B cell (primary cell): ENCODE data around the gene CEP112. TPM values are rescaled to one million over a fixed set of nuclear protein-coding genes. Genes with fewer than 3 reads are reported as not detected.

Experiments used
- ATAC-seq: fragments of 200-7000 bp; cut with Tn5 transposase; one replicate; pipeline ENCODE4 v1.10.0; 2021; ENCODE audit warnings: low read depth, mild to moderate bottlenecking, moderate number of reproducible peaks, moderate library complexity
- CTCF ChIA-PET: fragments of 350-600 bp; sonication (Branson Sonifier 250); formaldehyde crosslinking; loops from one replicate; lab custom pipeline; 2021; ENCODE audit warnings: antibody characterized with exemption, inconsistent platforms; lab: Charles Lee
- POLR2A ChIA-PET: fragments of 350-600 bp; sonication (Branson Sonifier 250); formaldehyde crosslinking; loops from one replicate; lab custom pipeline; 2021; ENCODE audit warnings: antibody characterized with exemption; lab: Charles Lee
- DNase-seq: peaks from one replicate; pipeline ENCODE4 v3.0.0; 2013
- H2AFZ ChIP-seq: 2 replicates; pipeline ENCODE4 v1.6.1; 2012; ENCODE audit warnings: mild to moderate bottlenecking, low read depth, low read length; ENCODE audit not compliant: insufficient read depth, poor library complexity, severe bottlenecking
- H3K27ac ChIP-seq, 2 donors: 1 replicate in 1 of 2; 2 replicates in 1 of 2; pipeline ENCODE4 v1.5.1; 2012 to 2013; ENCODE audit warnings: low read length in 2 of 2, mild to moderate bottlenecking in 2 of 2, moderate library complexity in 1 of 2
- H3K27me3 ChIP-seq, 4 experiments: fragments of 200-600 bp in 1 of 4; sonication (generic) in 1 of 4; replicated peaks in 1 of 4; 1 replicate in 2 of 4; 2 replicates in 2 of 4; pipeline versions ENCODE4 v1.6.1 to v1.7.0; 2013 to 2016; ENCODE audit warnings: low read length in 3 of 4, mild to moderate bottlenecking in 2 of 4, mixed read lengths in 1 of 4, moderate library complexity in 1 of 4; ENCODE audit not compliant: insufficient read depth in 4 of 4, control insufficient read depth in 3 of 4; ENCODE audit errors: control extremely low read depth in 1 of 4
- H3K36me3 ChIP-seq, 2 experiments: replicated peaks in 1 of 2; 1 replicate in 1 of 2; 2 replicates in 1 of 2; pipeline versions ENCODE4 v1.6.1 to v1.7.1; 2013; ENCODE audit warnings: low read length in 1 of 2; ENCODE audit not compliant: insufficient read depth in 2 of 2, control insufficient read depth in 1 of 2; ENCODE audit errors: control extremely low read depth in 1 of 2, extremely low read depth in 1 of 2
- H3K4me1 ChIP-seq, 2 donors: fragments of 200-600 bp in 1 of 2; sonication (generic) in 1 of 2; 1 replicate in 1 of 2; 2 replicates in 1 of 2; pipeline versions ENCODE4 v1.5.1 to v1.6.1; 2013 to 2017; ENCODE audit warnings: low read length in 2 of 2; ENCODE audit not compliant: control insufficient read depth in 2 of 2, insufficient read depth in 2 of 2
- H3K4me2 ChIP-seq: replicated peaks from 2 replicates; pipeline ENCODE3; 2012; ENCODE audit warnings: mild to moderate bottlenecking, low read depth, low read length; ENCODE audit not compliant: poor library complexity, severe bottlenecking
- H3K4me3 ChIP-seq, 5 experiments: fragments of 200-600 bp in 1 of 5; sonication (generic) in 1 of 5; 1 replicate in 3 of 5; 2 replicates in 2 of 5; pipeline versions ENCODE4 v1.5.1 to v1.7.0; 2011 to 2016; ENCODE audit warnings: low read length in 4 of 5, mild to moderate bottlenecking in 4 of 5, low read depth in 2 of 5, control low read depth in 1 of 5, moderate library complexity in 1 of 5; ENCODE audit not compliant: insufficient read depth in 1 of 5; ENCODE audit errors: control extremely low read depth in 1 of 5, extremely low read depth in 1 of 5
- H3K79me2 ChIP-seq: fragments of 200-600 bp; sonication (generic); one replicate; pipeline ENCODE4 v1.6.0; 2016; ENCODE audit warnings: low read length; ENCODE audit not compliant: control insufficient read depth, insufficient read depth
- H3K9ac ChIP-seq: fragments of 200-600 bp; sonication (generic); 2 replicates; pipeline ENCODE4 v1.6.1; 2017; ENCODE audit warnings: mild to moderate bottlenecking, low read length, moderate library complexity
- H3K9me3 ChIP-seq, 3 donors: one replicate each; pipeline versions ENCODE4 v1.6.1 to v1.7.1; 2013; ENCODE audit warnings: low read length in 2 of 3; ENCODE audit not compliant: control insufficient read depth in 2 of 3, insufficient read depth in 1 of 3; ENCODE audit errors: control extremely low read depth in 1 of 3
- H4K20me1 ChIP-seq: 2 replicates; pipeline ENCODE4 v1.6.0; 2012; ENCODE audit warnings: mild to moderate bottlenecking, low read length; ENCODE audit not compliant: insufficient read depth, control insufficient read depth, poor library complexity, severe bottlenecking
- H3K27ac Mint-ChIP-seq: one replicate; pipeline ENCODE4 v1.8.0; 2021; ENCODE audit warnings: mixed read lengths
- H3K27me3 Mint-ChIP-seq: one replicate; pipeline ENCODE4 v1.8.0; 2021; ENCODE audit warnings: mixed read lengths
- H3K4me1 Mint-ChIP-seq: one replicate; pipeline ENCODE4 v1.8.0; 2021; ENCODE audit warnings: mixed read lengths
- H3K4me3 Mint-ChIP-seq: one replicate; pipeline ENCODE4 v1.8.0; 2021; ENCODE audit warnings: mixed read lengths
- H3K9me3 Mint-ChIP-seq: one replicate; pipeline ENCODE4 v1.8.0; 2022; ENCODE audit warnings: mixed read lengths; ENCODE audit not compliant: insufficient read depth
- EZH2 ChIP-seq: IDR thresholded peaks from 2 replicates; pipeline ENCODE4 v1.6.1; 2012; ENCODE audit warnings: borderline replicate concordance, low read depth, mild to moderate bottlenecking, moderate library complexity, low read length; ENCODE audit not compliant: insufficient read depth, poor library complexity, severe bottlenecking
- WGBS: methylation state at CpG from one replicate; pipeline ENCODE4 v1.1.5; 2013; ENCODE audit warnings: missing lambda C conversion rate; ENCODE audit not compliant: insufficient coverage; 5-methylcytosine and 5-hydroxymethylcytosine counted together
- intact Hi-C: fragments of 100-400 bp; cut with micrococcal nuclease; formaldehyde crosslinking; loops from one replicate; pipeline ENCODE4 v1.10.0; 2022
- polyA plus RNA-seq: library from polyadenylated mRNA; depleted of rRNA; stranded (reverse); fragments of >200 nt; gene quantifications from 2 replicates; pipeline ENCODE4 v1.2.3, GENCODE V29; 2012
- total RNA-seq, 2 donors: library from RNA; stranded (reverse); fragments of 120-200 nt in 1 of 2; gene quantifications; 1 replicate in 1 of 2; 2 replicates in 1 of 2; pipeline versions ENCODE4 v1.2.3 to v1.2.4, GENCODE V29; 2013 to 2022
- TF ChIP-seq, protein P1 (sequence below): fragments of 200-600 bp; IDR thresholded peaks from one replicate; pipeline ENCODE4 v1.8.0; 2022; ENCODE audit warnings: antibody characterized with exemption, mild to moderate bottlenecking

CEP112 gene
- total and polyA plus RNA-seq, 2 donors (not counting 1 experiment from before 2014, with no cell fraction given): 0.57 to 4.6 TPM

DNA sequence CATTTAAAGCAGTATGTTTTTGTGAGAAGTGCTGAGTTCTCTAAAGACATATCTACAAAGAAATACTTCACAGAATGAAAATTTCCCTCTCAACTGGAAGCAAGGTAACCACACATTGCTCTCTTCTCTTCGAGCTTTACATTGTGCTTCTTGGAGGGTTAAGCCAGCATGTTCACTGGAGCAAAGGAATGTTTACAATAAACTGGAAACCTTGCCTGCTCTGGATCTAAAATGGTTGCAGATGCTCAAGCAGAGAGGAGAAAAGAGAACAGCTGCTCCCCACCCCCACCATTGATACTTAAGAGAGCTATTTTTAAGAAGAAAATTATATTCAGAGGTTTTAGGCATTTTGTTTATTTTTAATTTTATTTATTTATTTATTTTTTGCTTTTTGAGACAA lies 213.1 kb downstream of the CEP112 start:
- CTCF ChIA-PET: no interaction called here
- Mint-ChIP-seq H3K4me3 (no peak overlapping the region), H3K27ac (no peak overlapping the region), H3K27me3 (peaks cover 20% of the 10 kb centered on the region), H3K4me1 (no peaks in the 10 kb centered on the region), H3K9me3 (no peaks in the 10 kb centered on the region)
- H3K27ac ChIP-seq: no peak overlapping the region
- WGBS: no CpG with 5 or more reads among the region's 1 CpG
- intact Hi-C loops: no loop called here
- no peaks in the 10 kb centered on the region for H3K27me3 ChIP-seq
- H3K79me2 ChIP-seq: no peaks in the 10 kb centered on the region
- no peak overlapping the region for H3K4me3 ChIP-seq
- no peaks in the 10 kb centered on the region for H4K20me1 ChIP-seq
- POLR2A ChIA-PET: no interaction called here
- DNase-seq (no peak), ATAC-seq (no peak)
- no peaks in the 10 kb centered on the region for H3K36me3 ChIP-seq
- no peaks in the 10 kb centered on the region for H3K4me1 ChIP-seq
- H3K4me2 ChIP-seq: no peak overlapping the region
- H2AFZ ChIP-seq: no peak overlapping the region
- no peaks in the 10 kb centered on the region for H3K9me3 ChIP-seq
- TF ChIP-seq EZH2: no peak
- TF ChIP-seq, protein P1, sequence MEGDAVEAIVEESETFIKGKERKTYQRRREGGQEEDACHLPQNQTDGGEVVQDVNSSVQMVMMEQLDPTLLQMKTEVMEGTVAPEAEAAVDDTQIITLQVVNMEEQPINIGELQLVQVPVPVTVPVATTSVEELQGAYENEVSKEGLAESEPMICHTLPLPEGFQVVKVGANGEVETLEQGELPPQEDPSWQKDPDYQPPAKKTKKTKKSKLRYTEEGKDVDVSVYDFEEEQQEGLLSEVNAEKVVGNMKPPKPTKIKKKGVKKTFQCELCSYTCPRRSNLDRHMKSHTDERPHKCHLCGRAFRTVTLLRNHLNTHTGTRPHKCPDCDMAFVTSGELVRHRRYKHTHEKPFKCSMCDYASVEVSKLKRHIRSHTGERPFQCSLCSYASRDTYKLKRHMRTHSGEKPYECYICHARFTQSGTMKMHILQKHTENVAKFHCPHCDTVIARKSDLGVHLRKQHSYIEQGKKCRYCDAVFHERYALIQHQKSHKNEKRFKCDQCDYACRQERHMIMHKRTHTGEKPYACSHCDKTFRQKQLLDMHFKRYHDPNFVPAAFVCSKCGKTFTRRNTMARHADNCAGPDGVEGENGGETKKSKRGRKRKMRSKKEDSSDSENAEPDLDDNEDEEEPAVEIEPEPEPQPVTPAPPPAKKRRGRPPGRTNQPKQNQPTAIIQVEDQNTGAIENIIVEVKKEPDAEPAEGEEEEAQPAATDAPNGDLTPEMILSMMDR: no peak
- H3K9ac ChIP-seq: no peak overlapping the region

DNA sequence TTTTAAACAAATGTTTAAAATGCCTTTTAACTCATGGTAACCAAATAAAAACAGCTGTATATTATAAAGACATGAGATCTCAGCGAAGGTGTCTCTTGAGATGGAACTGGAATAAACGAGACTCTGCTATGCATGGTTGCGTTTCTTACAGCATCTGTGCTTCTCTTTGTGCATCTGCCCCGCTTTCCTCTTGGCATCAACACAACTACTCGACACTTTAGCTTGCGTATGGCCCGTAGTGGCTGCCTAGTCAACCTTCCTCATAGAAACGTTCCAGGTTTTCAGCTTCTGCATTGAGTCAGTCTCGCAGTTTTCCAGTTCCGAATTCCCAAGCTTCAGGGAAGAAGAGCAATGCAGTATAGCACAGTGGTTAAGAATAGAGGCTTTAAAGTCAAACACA lies 214.9 kb downstream of the CEP112 start:
- Histone ChIP-seq H3K4me3 (no peak overlapping the region), H3K79me2 (no peaks in the 10 kb centered on the region), H3K9ac (no peak overlapping the region), H3K4me1 (no peaks in the 10 kb centered on the region), H3K27me3 (no peaks in the 10 kb centered on the region), H4K20me1 (no peaks in the 10 kb centered on the region), H3K27ac (no peak overlapping the region), H3K4me2 (no peak overlapping the region), H3K9me3 (no peaks in the 10 kb centered on the region), H2AFZ (no peak overlapping the region), H3K36me3 (no peaks in the 10 kb centered on the region)
- intact Hi-C loops: no loop called here
- POLR2A ChIA-PET: no interaction called here
- Mint-ChIP-seq H3K4me1 (no peaks in the 10 kb centered on the region), H3K27me3 (peaks cover 12% of the 10 kb centered on the region), H3K4me3 (no peak overlapping the region), H3K9me3 (no peaks in the 10 kb centered on the region), H3K27ac (no peak overlapping the region)
- CTCF ChIA-PET: no interaction called here
- 100% methylated on average over 5 of the region's 10 CpGs for WGBS
- DNase-seq (no peak), ATAC-seq (no peak)
- TF ChIP-seq EZH2: no peak
- TF ChIP-seq, protein P1: no peak
